OCI-LY7 (cell line): Measurements from ENCODE around the gene PLEKHH1. TPM values are rescaled to one million over a fixed set of nuclear protein-coding genes. Genes with fewer than 3 reads are reported as not detected.

Experiments
- BruUV-seq: library from RNA; stranded (reverse); fragments of 400-500 nt; replicated peaks from 2 replicates; lab custom pipeline; 2021; lab: Mats Ljungman, UMichigan
- CTCF ChIA-PET: fragments of 300-600 bp; sonication (Branson Sonifier 250); formaldehyde crosslinking; loops from one replicate; lab custom pipeline; 2022; ENCODE audit warnings: antibody characterized with exemption; ENCODE audit not compliant: unreplicated experiment; lab: Charles Lee
- POLR2A ChIA-PET: fragments of 300-600 bp; sonication (Branson Sonifier 250); formaldehyde crosslinking; loops from one replicate; lab custom pipeline; 2022; ENCODE audit warnings: antibody characterized with exemption; lab: Charles Lee
- DNase-seq: peaks from one replicate; pipeline ENCODE4 v3.0.0-alpha.2; 2015; ENCODE audit warnings: low spot score
- H2AFZ ChIP-seq: fragments of 200-600 bp; sonication (generic), shearing (Covaris generic); 2 replicates; pipeline ENCODE4 v1.6.1; 2014; ENCODE audit warnings: mild to moderate bottlenecking, antibody characterized with exemption, low read length, moderate library complexity
- H3K27ac ChIP-seq: fragments of 200-600 bp; sonication (generic); 2 replicates; pipeline ENCODE4 v1.5.1; 2014; ENCODE audit warnings: mixed run types, low read depth, mild to moderate bottlenecking, moderate library complexity, low read length, inconsistent platforms; ENCODE audit not compliant: poor library complexity, severe bottlenecking
- H3K36me3 ChIP-seq: fragments of 200-600 bp; sonication (generic); 2 replicates; pipeline ENCODE4 v1.6.1; 2014; ENCODE audit warnings: mild to moderate bottlenecking, antibody characterized with exemption, low read length, moderate library complexity, mixed read lengths; ENCODE audit not compliant: insufficient read depth
- H3K4me1 ChIP-seq: fragments of 200-600 bp; sonication (generic); 2 replicates; pipeline ENCODE4 v1.5.1; 2014; ENCODE audit warnings: mild to moderate bottlenecking, low read length; ENCODE audit not compliant: insufficient read depth, poor library complexity, severe bottlenecking
- H3K4me2 ChIP-seq: fragments of 200-600 bp; sonication (generic); 2 replicates; pipeline ENCODE4 v1.6.1; 2014; ENCODE audit warnings: mild to moderate bottlenecking, low read length
- H3K4me3 ChIP-seq: fragments of 200-600 bp; sonication (generic); 2 replicates; pipeline ENCODE4 v1.5.1; 2014; ENCODE audit warnings: mild to moderate bottlenecking, low read depth, low read length; ENCODE audit not compliant: poor library complexity, severe bottlenecking
- H3K79me2 ChIP-seq: fragments of 200-600 bp; sonication (generic); 2 replicates; pipeline ENCODE4 v1.6.1; 2016; ENCODE audit warnings: low read depth, mild to moderate bottlenecking, low read length, moderate library complexity, mixed read lengths; ENCODE audit not compliant: insufficient read depth
- H3K9me2 ChIP-seq: fragments of 200-600 bp; sonication (generic); 2 replicates; pipeline ENCODE4 v1.6.1; 2016; ENCODE audit warnings: mild to moderate bottlenecking, low read length, mixed read lengths; ENCODE audit not compliant: insufficient read depth
- H3K9me3 ChIP-seq: fragments of 200-600 bp; sonication (generic); 2 replicates; pipeline ENCODE4 v1.6.1; 2014; ENCODE audit warnings: mild to moderate bottlenecking, mixed run types, low read length, mixed read lengths
- H4K20me1 ChIP-seq: fragments of 200-600 bp; sonication (generic); 2 replicates; pipeline ENCODE4 v1.6.1; 2014; ENCODE audit warnings: mild to moderate bottlenecking, antibody characterized with exemption, low read length, moderate library complexity, mixed read lengths; ENCODE audit not compliant: insufficient read depth
- EZH2phosphoT487 ChIP-seq: fragments of 200-600 bp; sonication (generic); IDR thresholded peaks from 2 replicates; pipeline ENCODE4 v1.6.1; 2018; ENCODE audit warnings: low read depth, borderline replicate concordance, mild to moderate bottlenecking, mixed run types, antibody characterized with exemption, low read length, moderate library complexity, mixed read lengths
- intact Hi-C: fragments of 100-400 bp; cut with micrococcal nuclease; formaldehyde crosslinking; loops from one replicate; pipeline ENCODE4 v1.10.0; 2022; ENCODE audit not compliant: unreplicated experiment
- total RNA-seq, 2 experiments: library from RNA; depleted of rRNA in 1 of 2; stranded (reverse); fragments of >200 nt in 1 of 2; shearing (Covaris generic) in 1 of 2; gene quantifications; 2 replicates each; pipeline ENCODE4 v1.2.3, GENCODE V29; 2014 to 2022
- TF ChIP-seq, protein P1 (sequence below): fragments of 200-600 bp; sonication (generic); conservative IDR thresholded peaks from 2 replicates; pipeline ENCODE4 v1.5.1; 2014; ENCODE audit warnings: mild to moderate bottlenecking, antibody characterized with exemption, low read length, moderate library complexity, mixed read lengths

PLEKHH1 gene
- total RNA-seq, 2 experiments from 2014 or later = not detected

DNA sequence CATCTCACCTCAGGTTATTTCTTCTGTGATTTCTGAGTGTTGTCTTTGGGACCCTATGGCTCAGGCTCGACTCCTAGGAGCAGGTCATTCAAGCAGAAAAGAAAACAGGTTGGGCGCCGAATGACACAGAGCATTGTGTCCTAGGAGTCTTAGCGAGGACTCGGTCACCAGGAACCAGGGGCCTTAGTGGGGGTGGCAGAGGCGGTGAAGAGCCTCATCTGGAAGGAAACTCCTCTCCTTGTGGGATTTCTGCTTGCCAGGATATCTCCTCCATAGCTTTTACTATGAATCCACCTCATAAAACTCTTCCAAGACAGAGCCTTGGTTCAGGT lies 630 bp downstream of the PLEKHH1 start:
- H3K4me2 ChIP-seq = no peak overlapping the region
- POLR2A ChIA-PET = no interaction called here
- TF ChIP-seq, protein P1, sequence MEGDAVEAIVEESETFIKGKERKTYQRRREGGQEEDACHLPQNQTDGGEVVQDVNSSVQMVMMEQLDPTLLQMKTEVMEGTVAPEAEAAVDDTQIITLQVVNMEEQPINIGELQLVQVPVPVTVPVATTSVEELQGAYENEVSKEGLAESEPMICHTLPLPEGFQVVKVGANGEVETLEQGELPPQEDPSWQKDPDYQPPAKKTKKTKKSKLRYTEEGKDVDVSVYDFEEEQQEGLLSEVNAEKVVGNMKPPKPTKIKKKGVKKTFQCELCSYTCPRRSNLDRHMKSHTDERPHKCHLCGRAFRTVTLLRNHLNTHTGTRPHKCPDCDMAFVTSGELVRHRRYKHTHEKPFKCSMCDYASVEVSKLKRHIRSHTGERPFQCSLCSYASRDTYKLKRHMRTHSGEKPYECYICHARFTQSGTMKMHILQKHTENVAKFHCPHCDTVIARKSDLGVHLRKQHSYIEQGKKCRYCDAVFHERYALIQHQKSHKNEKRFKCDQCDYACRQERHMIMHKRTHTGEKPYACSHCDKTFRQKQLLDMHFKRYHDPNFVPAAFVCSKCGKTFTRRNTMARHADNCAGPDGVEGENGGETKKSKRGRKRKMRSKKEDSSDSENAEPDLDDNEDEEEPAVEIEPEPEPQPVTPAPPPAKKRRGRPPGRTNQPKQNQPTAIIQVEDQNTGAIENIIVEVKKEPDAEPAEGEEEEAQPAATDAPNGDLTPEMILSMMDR = no peak
- no peak for TF ChIP-seq EZH2phosphoT487
- H3K4me1 ChIP-seq = no peaks in the 10 kb centered on the region
- no peak for DNase-seq
- H3K9me3 ChIP-seq = no peaks in the 10 kb centered on the region
- no TSS peak for BruUV-seq
- H3K4me3 ChIP-seq = no peak overlapping the region
- H4K20me1 ChIP-seq = no peaks in the 10 kb centered on the region
- intact Hi-C loops = no loop called here
- H3K9me2 ChIP-seq = no peaks in the 10 kb centered on the region
- no peak overlapping the region for H2AFZ ChIP-seq
- H3K79me2 ChIP-seq = no peaks in the 10 kb centered on the region
- H3K27ac ChIP-seq = no peak overlapping the region
- CTCF ChIA-PET = no interaction called here
- no peaks in the 10 kb centered on the region for H3K36me3 ChIP-seq

DNA sequence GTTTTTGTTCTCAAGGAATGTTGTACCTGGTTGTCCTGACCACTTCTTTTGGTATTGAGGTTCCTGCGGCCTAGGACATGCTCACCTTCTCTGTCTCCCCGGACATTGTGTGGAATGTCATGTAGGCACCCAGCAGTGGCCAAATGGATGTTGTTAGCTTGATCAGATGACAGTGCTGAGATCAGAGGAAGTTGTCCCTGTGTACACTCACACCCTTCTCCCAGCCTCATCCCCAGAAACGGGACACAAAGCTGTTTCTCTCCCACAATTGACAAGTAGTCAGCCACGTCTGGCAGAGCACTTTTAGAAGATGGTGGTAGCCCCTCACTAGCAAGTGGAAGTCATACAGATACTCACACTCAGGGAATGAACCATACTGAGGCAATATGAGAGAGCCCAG lies 3.0 kb downstream of the PLEKHH1 start:
- no peaks in the 10 kb centered on the region for H3K79me2 ChIP-seq
- intact Hi-C loops = no loop called here
- TF ChIP-seq, protein P1 = no peak
- no peak for TF ChIP-seq EZH2phosphoT487
- no peaks in the 10 kb centered on the region for H3K9me2 ChIP-seq
- DNase-seq = no peak
- H2AFZ ChIP-seq = no peak overlapping the region
- H3K27ac ChIP-seq = no peak overlapping the region
- no peak overlapping the region for H3K4me3 ChIP-seq
- no peak overlapping the region for H3K4me2 ChIP-seq
- no TSS peak for BruUV-seq
- no peaks in the 10 kb centered on the region for H3K36me3 ChIP-seq
- no peaks in the 10 kb centered on the region for H3K9me3 ChIP-seq
- POLR2A ChIA-PET = interaction anchor here (1.4 kb wide), 1 partner anchor 23 kb away, joined by 3 read pairs; no protein-coding TSS in a partner anchor
- H3K4me1 ChIP-seq = no peaks in the 10 kb centered on the region
- H4K20me1 ChIP-seq = no peaks in the 10 kb centered on the region
- CTCF ChIA-PET = interaction anchor here (1.5 kb wide), 1 partner anchor 9 kb away, joined by 7 read pairs; no protein-coding TSS in a partner anchor

DNA sequence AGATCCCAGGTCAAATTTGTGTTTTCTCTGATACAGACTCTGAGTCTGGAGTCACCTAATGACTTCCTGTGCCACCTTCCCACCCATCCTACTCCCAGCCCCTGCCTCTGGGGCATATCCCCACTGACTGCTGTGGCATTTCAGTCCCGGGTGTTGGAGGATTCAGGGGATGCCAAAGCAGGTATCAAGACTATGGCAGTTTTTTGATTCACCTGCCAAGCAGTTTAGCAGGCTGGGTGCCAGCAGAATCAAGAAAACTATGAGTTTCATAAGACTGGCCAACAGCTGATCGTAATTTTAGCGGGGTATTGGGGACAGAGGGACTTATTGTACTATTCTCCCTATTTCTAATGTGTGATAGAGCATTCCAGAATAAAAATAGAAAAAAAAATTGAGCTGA lies 4.6 kb downstream of the PLEKHH1 start:
- TF ChIP-seq, protein P1 = no peak
- TF ChIP-seq EZH2phosphoT487 = no peak
- no peak for DNase-seq
- intact Hi-C loops = no loop called here
- Histone ChIP-seq H2AFZ (no peak overlapping the region), H3K4me1 (no peaks in the 10 kb centered on the region), H3K9me3 (no peaks in the 10 kb centered on the region), H3K4me3 (no peak overlapping the region), H3K79me2 (no peaks in the 10 kb centered on the region), H4K20me1 (no peaks in the 10 kb centered on the region), H3K9me2 (no peaks in the 10 kb centered on the region), H3K27ac (no peak overlapping the region), H3K36me3 (no peaks in the 10 kb centered on the region), H3K4me2 (no peak overlapping the region)
- ChIA-PET CTCF (no interaction called here), POLR2A (interaction anchor here (0.6 kb wide), 1 partner anchor 1352 kb away, joined by 3 read pairs; no protein-coding TSS in a partner anchor)
- BruUV-seq = no TSS peak
